K562 (cell line): ENCODE measurements around the gene INPPL1. TPM values are rescaled to one million over a fixed set of nuclear protein-coding genes. Genes with fewer than 3 reads are reported as not detected.

Experiments
- MGA ChIP-seq: fragments of 450-650 bp; IDR thresholded peaks from 2 replicates; pipeline ENCODE4 v1.6.1; 2016; ENCODE audit warnings: mild to moderate bottlenecking, moderate library complexity
- STAT5B ChIP-seq: fragments of 250-450 bp; sonication (Bioruptor Pico); IDR thresholded peaks from 2 replicates; pipeline ENCODE4 v1.8.0; 2021; ENCODE audit warnings: mild to moderate bottlenecking, inconsistent platforms
- ZNF311 ChIP-seq: fragments of 250-450 bp; sonication (Bioruptor Pico); IDR thresholded peaks from 2 replicates; pipeline ENCODE4 v1.4.0; 2020; ENCODE audit warnings: mild to moderate bottlenecking, moderate library complexity
- polyA plus RNA-seq, 8 experiments: library from polyadenylated mRNA; depleted of rRNA in 4 of 8; stranded (reverse) in 5 of 8; unstranded in 3 of 8; fragments of >200 nt; fragmentation: Nextera tagmentation in 2 of 8; fragmentation: Illumina TruSeq in 1 of 8; extraction: Ambion mirVana in 2 of 8; extraction: Trizol in 1 of 8; gene quantifications; 2 replicates each; pipeline versions ENCODE4 v1.2.1 to v1.2.3, GENCODE V29; 2011 to 2014; ENCODE audit warnings: inconsistent platforms in 1 of 8, missing spikeins in 1 of 8
- total RNA-seq, 7 experiments: library from RNA; depleted of rRNA in 6 of 7; stranded (reverse); fragments of >200 nt in 6 of 7; fragmentation: Illumina TruSeq in 2 of 7; extraction: Trizol in 2 of 7; gene quantifications; 2 replicates each; pipeline versions ENCODE4 v1.2.1 to v1.2.3, GENCODE V29; 2011 to 2021; ENCODE audit warnings: low replicate concordance in 1 of 7

The INPPL1 gene
- total and polyA plus RNA-seq, 9 of the 15 experiments (the other 6 are each of a cell fraction or from before 2014, with no cell fraction given), result 0.55 to 137 (median 61.6) TPM

DNA sequence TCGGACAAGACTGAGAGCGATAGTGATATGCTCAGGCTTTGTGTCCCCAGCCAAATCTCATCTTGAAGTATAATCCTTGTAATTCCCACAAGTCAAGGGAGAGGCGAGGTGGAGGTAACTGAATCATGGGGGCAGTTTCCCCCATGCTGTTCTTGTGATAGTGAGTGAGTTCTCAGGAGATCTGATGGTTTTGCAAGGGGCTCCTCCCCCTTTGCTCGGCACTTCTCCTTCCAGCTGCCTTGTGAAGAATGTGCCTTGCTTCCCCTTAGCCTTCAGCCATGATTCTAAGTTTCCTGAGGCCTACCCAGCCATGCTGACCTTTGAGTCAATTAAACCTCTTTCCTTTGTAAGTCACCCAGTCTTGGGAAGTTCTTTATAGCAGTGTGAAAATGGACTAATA is 15.5 kb upstream of the INPPL1 start (continued):
- TF ChIP-seq STAT5B (CRISPR knock-in tag), result no peak
- TF ChIP-seq ZNF311 (CRISPR knock-in tag), result no peak
- no peak for TF ChIP-seq MGA
